Measurements from ENCODE around the gene HNF4A. TPM values are rescaled to one million over a fixed set of nuclear protein-coding genes. Genes with fewer than 3 reads are reported as not detected.

Gene HNF4A
- total RNA-seq, 2 experiments from 2014 or later = not detected

GRCh38 chr20:44400970-44401769 lies 45.7 kb downstream of the HNF4A start:
- intact Hi-C loops (cut with micrococcal nuclease; ENCODE audit: unreplicated experiment) = no loop called here
- Histone ChIP-seq H3K36me3 (ENCODE audit: insufficient read depth, low read length) (no peaks in the 10 kb centered on the region), H3K9me2 (ENCODE audit: insufficient read depth, low read length) (no peaks in the 10 kb centered on the region), H3K4me1 (ENCODE audit: insufficient read depth, low read length, poor library complexity, severe bottlenecking) (no peaks in the 10 kb centered on the region), H3K4me3 (ENCODE audit: low read depth, low read length, poor library complexity, severe bottlenecking) (no peak overlapping the region), H4K20me1 (ENCODE audit: insufficient read depth, low read length) (no peaks in the 10 kb centered on the region), H3K79me2 (ENCODE audit: insufficient read depth, low read depth, low read length) (no peaks in the 10 kb centered on the region), H3K27ac (ENCODE audit: low read depth, low read length, poor library complexity, severe bottlenecking) (no peak overlapping the region), H3K9me3 (ENCODE audit: low read length) (no peaks in the 10 kb centered on the region), H3K4me2 (ENCODE audit: low read length) (no peak overlapping the region), H2AFZ (ENCODE audit: low read length) (no peak overlapping the region)
- no peak for DNase-seq (ENCODE audit: low spot score)
- ChIA-PET CTCF (ENCODE audit: unreplicated experiment) (no interaction called here), POLR2A (no interaction called here)
- BruUV-seq (replicated peaks) = no TSS peak
- TF ChIP-seq EZH2phosphoT487 (IDR thresholded peaks at IDR 0.05; ENCODE audit: borderline replicate concordance, low read depth, low read length) (no peak), CTCF (conservative IDR thresholded peaks at IDR 0.05; ENCODE audit: low read length) (no peak)

- Histone ChIP-seq H3K36me3 (ENCODE audit: insufficient read depth, low read length) (no peaks in the 10 kb centered on the region), H3K4me1 (ENCODE audit: insufficient read depth, low read length, poor library complexity, severe bottlenecking) (no peaks in the 10 kb centered on the region), H3K9me2 (ENCODE audit: insufficient read depth, low read length) (no peaks in the 10 kb centered on the region), H3K4me2 (ENCODE audit: low read length) (no peak overlapping the region), H4K20me1 (ENCODE audit: insufficient read depth, low read length) (no peaks in the 10 kb centered on the region), H3K4me3 (ENCODE audit: low read depth, low read length, poor library complexity, severe bottlenecking) (no peak overlapping the region), H3K79me2 (ENCODE audit: insufficient read depth, low read depth, low read length) (no peaks in the 10 kb centered on the region), H3K27ac (ENCODE audit: low read depth, low read length, poor library complexity, severe bottlenecking) (no peak overlapping the region), H3K9me3 (ENCODE audit: low read length) (no peaks in the 10 kb centered on the region), H2AFZ (ENCODE audit: low read length) (no peak overlapping the region)
- no TSS peak for BruUV-seq (replicated peaks)
- CTCF ChIA-PET (ENCODE audit: unreplicated experiment) = no interaction called here
- POLR2A ChIA-PET = no interaction called here
- TF ChIP-seq EZH2phosphoT487 (IDR thresholded peaks at IDR 0.05; ENCODE audit: borderline replicate concordance, low read depth, low read length) (no peak), CTCF (conservative IDR thresholded peaks at IDR 0.05; ENCODE audit: low read length) (no peak)
- no peak for DNase-seq (ENCODE audit: low spot score)
- intact Hi-C loops (cut with micrococcal nuclease; ENCODE audit: unreplicated experiment) = no loop called here
Observed at GRCh38 chr20:44401770-44402390, 46.4 kb downstream of the HNF4A start.

Data from OCI-LY7 (cell line).